Hepatocyte (in vitro differentiated cells): ENCODE results near the gene CCDC78. TPM values are rescaled to one million over a fixed set of nuclear protein-coding genes. Genes with fewer than 3 reads are reported as not detected.
A peak's percentile ranks its signal among the peaks of the same experiment; 100 is the strongest.

Experiments
- DNase-seq: peaks from one replicate; pipeline ENCODE4 v3.0.0-alpha.2; 2016; ENCODE audit warnings: low spot score
- H2AFZ ChIP-seq: fragments of 200-600 bp; sonication (generic); 2 replicates; pipeline ENCODE4 v1.6.0; 2016; ENCODE audit warnings: antibody characterized with exemption, mild to moderate bottlenecking
- H3K27ac ChIP-seq: fragments of 200-600 bp; sonication (generic); 2 replicates; pipeline ENCODE4 v1.5.1; 2016; ENCODE audit warnings: mild to moderate bottlenecking
- H3K27me3 ChIP-seq: fragments of 200-600 bp; sonication (generic); 2 replicates; pipeline ENCODE4 v1.6.1; 2016
- H3K36me3 ChIP-seq: fragments of 200-600 bp; sonication (generic); replicated peaks from 2 replicates; pipeline ENCODE4 v1.5.1; 2016; ENCODE audit warnings: low read depth; ENCODE audit not compliant: insufficient read depth
- H3K4me1 ChIP-seq: fragments of 200-600 bp; sonication (generic); 2 replicates; pipeline ENCODE4 v1.5.1; 2016; ENCODE audit warnings: mild to moderate bottlenecking, moderate library complexity; ENCODE audit not compliant: insufficient read depth
- H3K4me2 ChIP-seq: fragments of 200-600 bp; sonication (generic); 2 replicates; pipeline ENCODE4 v1.6.0; 2016
- H3K4me3 ChIP-seq: fragments of 200-600 bp; sonication (generic); 2 replicates; pipeline ENCODE4 v1.5.1; 2016; ENCODE audit warnings: mild to moderate bottlenecking
- H3K79me2 ChIP-seq: fragments of 200-600 bp; sonication (generic); 2 replicates; pipeline ENCODE4 v1.6.0; 2017; ENCODE audit warnings: mild to moderate bottlenecking
- H3K9me2 ChIP-seq: fragments of 200-600 bp; sonication (generic); replicated peaks from 2 replicates; pipeline ENCODE4 v1.6.0; 2017; ENCODE audit warnings: mild to moderate bottlenecking; ENCODE audit not compliant: insufficient read depth
- H3K9me3 ChIP-seq: fragments of 200-600 bp; sonication (generic); 2 replicates; pipeline ENCODE4 v1.5.1; 2016; ENCODE audit warnings: low read depth, mild to moderate bottlenecking
- H4K20me1 ChIP-seq: fragments of 200-600 bp; sonication (generic); 2 replicates; pipeline ENCODE4 v1.6.0; 2016; ENCODE audit warnings: mild to moderate bottlenecking; ENCODE audit not compliant: insufficient read depth, poor library complexity, severe bottlenecking
- CTCF ChIP-seq: fragments of 200-600 bp; sonication (generic); IDR thresholded peaks from 2 replicates; pipeline ENCODE4 v1.5.1; 2016; ENCODE audit warnings: antibody characterized with exemption, mild to moderate bottlenecking; ENCODE audit not compliant: poor library complexity
- EZH2 ChIP-seq: fragments of 200-600 bp; sonication (generic); IDR thresholded peaks from 2 replicates; pipeline ENCODE4 v1.6.1; 2016; ENCODE audit warnings: antibody characterized with exemption, mild to moderate bottlenecking, borderline replicate concordance
- EZH2phosphoT487 ChIP-seq: fragments of 200-600 bp; sonication (generic); IDR thresholded peaks from one replicate; pipeline ENCODE4 v1.6.1; 2018; ENCODE audit warnings: antibody characterized with exemption, mild to moderate bottlenecking, low read depth, moderate library complexity; ENCODE audit not compliant: unreplicated experiment, severe bottlenecking
- WGBS: methylation state at CpG from one replicate; pipeline ENCODE4 v1.1.6; 2016; ENCODE audit warnings: low lambda C conversion rate; ENCODE audit errors: missing lambda C conversion rate; 5-methylcytosine and 5-hydroxymethylcytosine counted together
- polyA plus RNA-seq: library from polyadenylated mRNA; unstranded; fragments of >200 nt; fragmentation: Nextera tagmentation; extraction: Ambion mirVana; gene quantifications from 2 replicates; pipeline ENCODE4 v1.2.1, GENCODE V29; 2016
- total RNA-seq: library from RNA; depleted of rRNA; stranded (reverse); fragments of >200 nt; gene quantifications from 2 replicates; pipeline ENCODE4 v1.2.3, GENCODE V29; 2014

CCDC78 gene
- total and polyA plus RNA-seq, 2 experiments from 2014 or later: 2.2 to 6.8 TPM

- Histone ChIP-seq H3K36me3 (no peaks in the 10 kb centered on the region), H3K9me3 (no peaks in the 10 kb centered on the region), H3K9me2 (no peaks in the 10 kb centered on the region), H2AFZ (no peak overlapping the region), H3K4me1 (peaks cover 3% of the 10 kb centered on the region), H3K4me3 (no peak overlapping the region), H3K79me2 (no peaks in the 10 kb centered on the region), H3K27ac (no peak overlapping the region), H3K4me2 (no peak overlapping the region), H3K27me3 (no peaks in the 10 kb centered on the region), H4K20me1 (no peaks in the 10 kb centered on the region)
- no peak for DNase-seq
- WGBS: 93% methylated on average over 33 of the region's 34 CpGs
- TF ChIP-seq CTCF (peak; percentile 11), EZH2phosphoT487 (no peak), EZH2 (no peak)
These were observed 7.4 kb upstream of the CCDC78 start for GRCh38 chr16:733382-734207.

- Histone ChIP-seq H2AFZ (no peak overlapping the region), H3K4me2 (no peak overlapping the region), H4K20me1 (no peaks in the 10 kb centered on the region), H3K9me3 (no peaks in the 10 kb centered on the region), H3K9me2 (no peaks in the 10 kb centered on the region), H3K79me2 (no peaks in the 10 kb centered on the region), H3K27ac (no peak overlapping the region), H3K27me3 (no peaks in the 10 kb centered on the region), H3K4me1 (peaks cover 8% of the 10 kb centered on the region), H3K36me3 (no peaks in the 10 kb centered on the region), H3K4me3 (no peak overlapping the region)
- 88% methylated on average over 13 of the region's 13 CpGs for WGBS
- TF ChIP-seq EZH2phosphoT487 (no peak), EZH2 (no peak), CTCF (no peak)
- no peak for DNase-seq
These were observed 6.7 kb upstream of the CCDC78 start for GRCh38 chr16:732936-733335.

- WGBS: 94% methylated on average over 12 of the region's 12 CpGs
- Histone ChIP-seq H3K9me2 (no peaks in the 10 kb centered on the region), H2AFZ (no peak overlapping the region), H3K4me3 (no peak overlapping the region), H3K36me3 (no peaks in the 10 kb centered on the region), H3K27me3 (peaks cover under 1% of the 10 kb centered on the region), H3K9me3 (no peaks in the 10 kb centered on the region), H3K4me1 (peaks cover 14% of the 10 kb centered on the region), H3K79me2 (no peaks in the 10 kb centered on the region), H4K20me1 (no peaks in the 10 kb centered on the region), H3K4me2 (no peak overlapping the region), H3K27ac (no peak overlapping the region)
- DNase-seq: no peak
- TF ChIP-seq CTCF (no peak), EZH2 (no peak), EZH2phosphoT487 (no peak)
These were observed 6.1 kb upstream of the CCDC78 start for GRCh38 chr16:732332-732731.
